Psoas muscle (tissue), 8 donors: ENCODE measurements around the gene MARK3. TPM values are rescaled to one million over a fixed set of nuclear protein-coding genes. Genes with fewer than 3 reads are reported as not detected.

Source experiments
- ATAC-seq, 4 donors: fragments of 200-7000 bp; cut with Tn5 transposase; one replicate each; pipeline ENCODE4 v1.9.1; 2020; ENCODE audit warnings: moderate library complexity in 3 of 4, mild to moderate bottlenecking in 2 of 4
- DNase-seq, 2 donors: peaks; one replicate each; pipeline ENCODE4 v3.0.0-alpha.2; 2020
- H3K27ac ChIP-seq: fragments of 200-600 bp; one replicate; pipeline ENCODE4 v1.8.0; 2022
- H3K27me3 ChIP-seq, 3 donors: fragments of 200-600 bp in 1 of 3; one replicate each; pipeline versions ENCODE4 v1.6.1 to v1.8.0; 2013 to 2022; ENCODE audit warnings: low read length in 2 of 3, mild to moderate bottlenecking in 2 of 3, moderate library complexity in 1 of 3; ENCODE audit not compliant: insufficient read depth in 3 of 3
- H3K36me3 ChIP-seq, 2 donors: fragments of 200-600 bp in 1 of 2; one replicate each; pipeline versions ENCODE4 v1.6.1 to v1.8.0; 2013 to 2022; ENCODE audit warnings: low read depth in 1 of 2, mild to moderate bottlenecking in 1 of 2, moderate library complexity in 1 of 2; ENCODE audit not compliant: insufficient read depth in 1 of 2
- H3K4me1 ChIP-seq: fragments of 200-600 bp; one replicate; pipeline ENCODE4 v1.8.0; 2022
- H3K4me3 ChIP-seq: fragments of 200-600 bp; one replicate; pipeline ENCODE4 v1.8.0; 2022; ENCODE audit warnings: mild to moderate bottlenecking
- H3K9me3 ChIP-seq: fragments of 200-600 bp; one replicate; pipeline ENCODE4 v1.8.0; 2022
- CTCF ChIP-seq: fragments of 200-600 bp; IDR thresholded peaks from one replicate; pipeline ENCODE4 v1.8.0; 2022; ENCODE audit warnings: antibody characterized with exemption
- WGBS, 3 donors: extraction: QIAGEN DNeasy Blood & Tissue Kit; methylation state at CpG; one replicate each; pipeline versions ENCODE4 v1.1.6 to v1.1.7; 2013; 5-methylcytosine and 5-hydroxymethylcytosine counted together
- intact Hi-C, 2 donors: fragments of 100-400 bp; cut with DNase I; formaldehyde crosslinking; loops; one replicate each; pipeline versions ENCODE4 v1.11.0 to v1.14.2; 2022
- polyA plus RNA-seq, 3 donors: library from polyadenylated mRNA; stranded (reverse); fragments of 200-250 nt; gene quantifications; one replicate each; pipeline ENCODE4 v1.2.3, GENCODE V29; 2013
- total RNA-seq, 4 donors: library from RNA; stranded (reverse); fragmentation: NEBNext Ultra II Directional in 2 of 4; extraction: Animal tissue kit (Norgen Biotek cat#: 25700) in 2 of 4; gene quantifications; one replicate each; pipeline versions ENCODE4 v1.2.1 to v1.2.4, GENCODE V29; 2021 to 2023
- donor health status: healthy with polysubstance abuse.
- donor health status: DM: no; HTN: no; CAD: no; lungs with moderate emphysema.
- donor health status: Bipolar disorder and iron deficiency.
- donor health status: healthy.
- donor health status: DM: yes; HTN: yes; CAD: no.
- donor health status: DM: no; HTN: no; CAD: no.
- donor health status: DM: no; HTN: no; CAD: no.
- donor health status: DM: yes; HTN: yes; CAD: no.

The MARK3 gene
- total and polyA plus RNA-seq, 7 donors: 46.1 to 89.2 (median 63.9) TPM

- DNase-seq (no peak), ATAC-seq (no peak)
- intact Hi-C loops: loop anchor here in 1 of 2 donors (5.0 to 10.0 kb wide), 2 partner anchors 52 to 95 kb away; no protein-coding TSS in a partner anchor
- H3K36me3 ChIP-seq: peaks cover 2 to 65% of the 10 kb centered on the region in 2 donors
- no peak overlapping the region for H3K4me3 ChIP-seq
- H3K27ac ChIP-seq: peak overlapping the region; percentile 32
- peaks cover 53% of the 10 kb centered on the region for H3K4me1 ChIP-seq
- no peaks in the 10 kb centered on the region for H3K9me3 ChIP-seq
- 77 to 80% (median 78%) methylated on average over 6 of the region's 6 CpGs for WGBS, 3 donors
- TF ChIP-seq CTCF: no peak
- H3K27me3 ChIP-seq: no peaks in the 10 kb centered on the region
These were observed 107.1 kb downstream of the MARK3 start for GRCh38 chr14:103492156-103492925.

- no peak for TF ChIP-seq CTCF
- DNase-seq (no peak), ATAC-seq (peak in 3 of 4 donors; percentile 8 to 24 (median 21))
- intact Hi-C loops: loop anchor here in 1 of 2 donors (10.0 kb wide), 1 partner anchor 49 kb away; no protein-coding TSS in a partner anchor
- H3K36me3 ChIP-seq: peaks cover 0 to 86% of the 10 kb centered on the region in 2 donors
- H3K4me1 ChIP-seq: peaks cover 33% of the 10 kb centered on the region
- 51 to 63% (median 57%) methylated on average over 2 of the region's 2 CpGs for WGBS, 3 donors
- peak overlapping the region; percentile 61 for H3K27ac ChIP-seq
- no peak overlapping the region for H3K4me3 ChIP-seq
- H3K27me3 ChIP-seq: no peaks in the 10 kb centered on the region
- H3K9me3 ChIP-seq: no peaks in the 10 kb centered on the region
These were observed 110.6 kb downstream of the MARK3 start for GRCh38 chr14:103495854-103496253.

DNA sequence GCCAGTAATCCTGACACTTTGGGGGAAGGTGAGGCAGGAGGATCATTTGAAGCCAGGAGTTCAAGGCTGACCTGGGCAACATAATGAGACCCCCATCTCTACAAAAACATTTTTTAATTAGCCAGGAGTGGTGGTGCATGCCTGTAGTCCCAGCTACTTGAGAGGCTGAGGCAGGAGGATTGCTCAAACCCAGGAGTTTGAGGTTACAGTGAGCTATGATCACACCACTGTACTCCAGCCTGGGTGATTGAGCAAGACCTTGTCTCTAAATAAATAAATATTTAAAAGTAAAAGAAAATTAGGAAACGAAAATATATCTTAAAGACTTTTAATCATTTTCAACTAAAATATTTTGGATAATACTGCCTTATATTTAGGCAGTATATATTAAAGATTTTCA lies 111.6 kb downstream of the MARK3 start:
- peaks cover 24% of the 10 kb centered on the region for H3K4me1 ChIP-seq
- H3K9me3 ChIP-seq: no peaks in the 10 kb centered on the region
- DNase-seq (no peak), ATAC-seq (no peak)
- TF ChIP-seq CTCF: no peak
- H3K4me3 ChIP-seq: no peak overlapping the region
- intact Hi-C loops: loop anchor here in 1 of 2 donors (10.0 kb wide), 1 partner anchor 48 kb away; no protein-coding TSS in a partner anchor
- peaks cover 1 to 86% of the 10 kb centered on the region in 2 donors for H3K36me3 ChIP-seq
- H3K27me3 ChIP-seq: no peaks in the 10 kb centered on the region
- H3K27ac ChIP-seq: peak overlapping the region; percentile 61
- WGBS, 3 donors: 0 to 55% (median 45%) methylated on average over 1 of the region's 1 CpG

- H3K4me3 ChIP-seq: no peak overlapping the region
- 75 to 78% (median 76%) methylated on average over 10 of the region's 10 CpGs for WGBS, 3 donors
- no peak for DNase-seq
- no peak overlapping the region for H3K27ac ChIP-seq
- H3K4me1 ChIP-seq: peaks cover 19% of the 10 kb centered on the region
- ATAC-seq: peak in 1 of 4 donors; percentile 17
- H3K27me3 ChIP-seq: no peaks in the 10 kb centered on the region
- TF ChIP-seq CTCF: no peak
- H3K36me3 ChIP-seq: peaks cover 10 to 86% of the 10 kb centered on the region in 2 donors
- no peaks in the 10 kb centered on the region for H3K9me3 ChIP-seq
- intact Hi-C loops: loop anchor here in 1 of 2 donors (10.0 kb wide), 1 partner anchor 45 kb away; no protein-coding TSS in a partner anchor
These were observed 114.5 kb downstream of the MARK3 start for GRCh38 chr14:103499709-103500108.
